Endothelial cell of umbilical vein (primary cell): Measurements from ENCODE around the gene PPP1R13B. TPM values are rescaled to one million over a fixed set of nuclear protein-coding genes. Genes with fewer than 3 reads are reported as not detected.

ENCODE experiments used
- BruUV-seq: library from RNA; stranded (reverse); fragments of 400-500 nt; replicated peaks from 2 replicates; lab custom pipeline; 2021; lab: Mats Ljungman, UMichigan
- CTCF ChIA-PET: fragments of 300-600, 350-600 bp; sonication (Branson Sonifier 250); formaldehyde crosslinking; loops from one replicate; lab custom pipeline; 2021; ENCODE audit warnings: antibody characterized with exemption, inconsistent platforms; lab: Charles Lee
- POLR2A ChIA-PET: fragments of 300-600, 350-600 bp; sonication (Branson Sonifier 250); formaldehyde crosslinking; loops from one replicate; lab custom pipeline; 2021; ENCODE audit warnings: antibody characterized with exemption, inconsistent platforms; lab: Charles Lee
- DNase-seq: peaks from one replicate; pipeline ENCODE4 v3.0.0-alpha.2; 2011; ENCODE audit warnings: low read depth, low spot score
- FAIRE-seq: peaks from 2 replicates; lab custom pipeline; 2011; peaks lifted over from hg19 to GRCh38; lab: Jason Lieb, UNC
- H2AFZ ChIP-seq: 2 replicates; pipeline ENCODE4 v1.6.0; 2012; ENCODE audit warnings: low read depth, low read length, control low read depth, inconsistent platforms
- H3K27ac ChIP-seq: 2 replicates; pipeline ENCODE4 v1.5.1; 2011; ENCODE audit warnings: low read depth, mild to moderate bottlenecking, control low read depth, low read length, moderate library complexity; ENCODE audit not compliant: insufficient read depth
- H3K27me3 ChIP-seq, 2 experiments: 2 replicates each; pipeline versions ENCODE4 v1.6.0 to v1.6.1; 2011; ENCODE audit warnings: low read length in 2 of 2, mixed read lengths in 1 of 2; ENCODE audit not compliant: control insufficient read depth in 2 of 2, insufficient read depth in 2 of 2
- H3K36me3 ChIP-seq, 2 experiments: 2 replicates in 1 of 2; 3 replicates in 1 of 2; pipeline ENCODE4 v1.5.1; 2011; ENCODE audit warnings: low read length in 2 of 2, mild to moderate bottlenecking in 1 of 2, moderate library complexity in 1 of 2; ENCODE audit not compliant: control insufficient read depth in 2 of 2, insufficient read depth in 2 of 2; ENCODE audit errors: extremely low read depth in 1 of 2
- H3K4me1 ChIP-seq: 3 replicates; pipeline ENCODE4 v1.5.1; 2011; ENCODE audit warnings: mild to moderate bottlenecking, low read length; ENCODE audit not compliant: control insufficient read depth, insufficient read depth; ENCODE audit errors: extremely low read depth
- H3K4me2 ChIP-seq: 2 replicates; pipeline ENCODE4 v1.6.1; 2011; ENCODE audit warnings: low read length, control low read depth, mixed read lengths; ENCODE audit not compliant: insufficient read depth
- H3K4me3 ChIP-seq, 3 experiments: fragments of 200-600 bp in 1 of 3; sonication (generic), shearing (Covaris generic) in 1 of 3; replicated peaks in 1 of 3; 2 replicates each; pipeline ENCODE4 v1.5.1; 2011 to 2016; ENCODE audit warnings: control low read depth in 3 of 3, low read length in 3 of 3, mild to moderate bottlenecking in 2 of 3, inconsistent platforms in 1 of 3, low read depth in 1 of 3, moderate library complexity in 1 of 3; ENCODE audit not compliant: insufficient read depth in 1 of 3
- H3K79me2 ChIP-seq: 2 replicates; pipeline ENCODE4 v1.6.0; 2012; ENCODE audit warnings: low read length, inconsistent platforms; ENCODE audit not compliant: control insufficient read depth, insufficient read depth
- H3K9ac ChIP-seq: replicated peaks from 2 replicates; pipeline ENCODE3; 2011; ENCODE audit warnings: low read length, control low read depth; ENCODE audit not compliant: insufficient read depth; ENCODE audit errors: extremely low read depth
- H3K9me1 ChIP-seq: replicated peaks from 3 replicates; pipeline ENCODE4 v1.6.0; 2011; ENCODE audit warnings: mild to moderate bottlenecking, low read length; ENCODE audit not compliant: control insufficient read depth, insufficient read depth; ENCODE audit errors: extremely low read depth
- H3K9me3 ChIP-seq: replicated peaks from 2 replicates; pipeline ENCODE4 v1.5.1; 2012; ENCODE audit warnings: low read length, inconsistent platforms; ENCODE audit not compliant: control insufficient read depth, insufficient read depth
- H4K20me1 ChIP-seq: replicated peaks from 2 replicates; pipeline ENCODE3; 2011; ENCODE audit warnings: mild to moderate bottlenecking, low read length; ENCODE audit not compliant: control insufficient read depth, insufficient read depth; ENCODE audit errors: extremely low read depth
- CTCF ChIP-seq, 2 donors: IDR thresholded peaks; 1 replicate in 1 of 2; 2 replicates in 1 of 2; pipeline ENCODE4 v1.5.1; 2011; ENCODE audit warnings: low read length in 2 of 2, mild to moderate bottlenecking in 2 of 2, moderate library complexity in 2 of 2, control low read depth in 1 of 2, inconsistent platforms in 1 of 2, low read depth in 1 of 2; ENCODE audit not compliant: insufficient read depth in 1 of 2; ENCODE audit errors: extremely low read depth in 1 of 2
- FOS ChIP-seq: IDR thresholded peaks from 2 replicates; pipeline ENCODE4 v1.6.1; 2011; ENCODE audit warnings: mild to moderate bottlenecking, low read length, moderate library complexity, borderline replicate concordance; ENCODE audit not compliant: insufficient read depth
- GATA2 ChIP-seq: IDR thresholded peaks from 2 replicates; pipeline ENCODE4 v1.7.0; 2011; ENCODE audit warnings: low read depth, mild to moderate bottlenecking, moderate library complexity, mixed read lengths, low read length; ENCODE audit not compliant: insufficient read length, insufficient read depth
- JUN ChIP-seq: IDR thresholded peaks from 2 replicates; pipeline ENCODE4 v1.6.1; 2011; ENCODE audit warnings: borderline replicate concordance, low read depth; ENCODE audit not compliant: insufficient read length, insufficient read depth
- POLR2A ChIP-seq: IDR thresholded peaks from 2 replicates; pipeline ENCODE4 v1.6.1; 2012; ENCODE audit warnings: low read depth, mild to moderate bottlenecking, control low read depth, low read length
- dilution Hi-C: fragments of 300-500 bp; cut with MboI; formaldehyde crosslinking; loops from one replicate; pipeline ENCODE4 v1.15.0; 2019; ENCODE audit warnings: low sequenced_read_pairs; ENCODE audit not compliant: extremely low pct_ligation_motif_present
- intact Hi-C: fragments of 100-400 bp; cut with micrococcal nuclease; formaldehyde crosslinking; loops from one replicate; pipeline ENCODE4 v1.10.0; 2022
- polyA plus RNA-seq, 4 experiments: library from polyadenylated mRNA; depleted of rRNA in 3 of 4; stranded (reverse) in 3 of 4; unstranded in 1 of 4; fragments of >200 nt; gene quantifications; 2 replicates each; pipeline versions ENCODE4 v1.2.1 to v1.2.3, GENCODE V29; 2011 to 2012; ENCODE audit warnings: missing spikeins in 1 of 4
- total RNA-seq: library from RNA; stranded (reverse); gene quantifications from 2 replicates; pipeline ENCODE4 v1.2.3, GENCODE V29; 2021

PPP1R13B gene
- total and polyA plus RNA-seq, 2 donors (not counting 3 experiments of a cell fraction or from before 2014, with no cell fraction given): 10.0 to 30.0 TPM

- no peak for FAIRE-seq
- intact Hi-C loops: no loop called here
- Histone ChIP-seq H4K20me1 (no peaks in the 10 kb centered on the region), H2AFZ (no peak overlapping the region), H3K4me2 (no peak overlapping the region), H3K27ac (no peak overlapping the region), H3K9me1 (no peaks in the 10 kb centered on the region), H3K9ac (no peak overlapping the region), H3K27me3 (no peaks in the 10 kb centered on the region), H3K4me1 (peaks cover 3% of the 10 kb centered on the region), H3K36me3 (peaks cover 0 to 42% of the 10 kb centered on the region in 2 experiments), H3K79me2 (no peaks in the 10 kb centered on the region), H3K4me3 (no peak overlapping the region), H3K9me3 (no peaks in the 10 kb centered on the region)
- no peak for DNase-seq
- ChIA-PET CTCF (interaction anchor here (0.9 to 1.6 kb wide), 6 partner anchors 20 to 165 kb away, joined by 3 to 6 read pairs (median 4); partner anchors contain the start of genes XRCC3 and ZFYVE21), POLR2A (no interaction called here)
- TF ChIP-seq FOS (no peak), GATA2 (no peak), CTCF (IDR thresholded peaks at IDR 0.05; ENCODE audit: extremely low read depth in 1 of 2, insufficient read depth in 1 of 2, low read depth in 1 of 2, low read length in 2 of 2) (no peak)
- dilution Hi-C loops: no loop called here
- BruUV-seq: no TSS peak
Observed at GRCh38 chr14:103735815-103736545, 111.4 kb downstream of the PPP1R13B start.

GRCh38 chr14:103735439-103735814, 111.9 kb downstream of the PPP1R13B start:
- BruUV-seq: no TSS peak
- Histone ChIP-seq H3K4me2 (no peak overlapping the region), H3K79me2 (no peaks in the 10 kb centered on the region), H3K4me3 (no peak overlapping the region), H3K4me1 (no peaks in the 10 kb centered on the region), H3K27me3 (no peaks in the 10 kb centered on the region), H3K36me3 (peaks cover 0 to 41% of the 10 kb centered on the region in 2 experiments), H3K27ac (no peak overlapping the region), H4K20me1 (no peaks in the 10 kb centered on the region), H3K9ac (no peak overlapping the region), H3K9me3 (no peaks in the 10 kb centered on the region), H3K9me1 (no peaks in the 10 kb centered on the region), H2AFZ (no peak overlapping the region)
- DNase-seq: no peak
- POLR2A ChIA-PET: no interaction called here
- intact Hi-C loops: no loop called here
- CTCF ChIA-PET: interaction anchor here (0.5 to 1.6 kb wide), 9 partner anchors 17 to 165 kb away, joined by 3 to 6 read pairs (median 3); partner anchors contain the start of genes XRCC3 and ZFYVE21
- dilution Hi-C loops: no loop called here
- TF ChIP-seq JUN (no peak), FOS (no peak), GATA2 (no peak), POLR2A (no peak)
- FAIRE-seq: no peak
